K562 (cell line): Measurements from ENCODE around the gene TUBB4B. TPM values are rescaled to one million over a fixed set of nuclear protein-coding genes. Genes with fewer than 3 reads are reported as not detected.

Experiments
- ATAC-seq: fragments of 200-7000 bp; cut with Tn5 transposase; 3 replicates; pipeline ENCODE4 v1.9.1; 2020; ENCODE audit warnings: moderate library complexity
- BruUV-seq: library from RNA; stranded (reverse); fragments of 400-500 nt; replicated peaks from 2 replicates; lab custom pipeline; 2021; lab: Mats Ljungman, UMichigan
- CTCF ChIA-PET: fragments of 300-600 bp; formaldehyde crosslinking; extraction: SDS; loops from one replicate; lab custom pipeline; 2021; ENCODE audit warnings: low intra/inter-chr PET ratio; lab: Yijun Ruan, JAX
- POLR2A ChIA-PET: fragments of 300-600, 350-650 bp; sonication (Branson Sonifier 250); formaldehyde crosslinking; extraction: SDS; loops from one replicate; lab custom pipeline; 2021; ENCODE audit warnings: antibody characterized with exemption, inconsistent platforms; lab: Yijun Ruan, JAX
- DNase-seq, 4 experiments: peaks; one replicate each; pipeline versions ENCODE4 v3.0.0 to v3.0.0-alpha.2; 2011 to 2018; ENCODE audit warnings: low spot score in 3 of 4, mixed read lengths in 3 of 4; ENCODE audit errors: extremely low read depth in 1 of 4
- FAIRE-seq: peaks from 2 replicates; lab custom pipeline; 2011; peaks lifted over from hg19 to GRCh38; lab: Jason Lieb, UNC
- H2AFZ ChIP-seq: 2 replicates; pipeline ENCODE4 v1.6.0; 2011; ENCODE audit warnings: low read depth, low read length, control low read depth, inconsistent platforms
- H3K27ac ChIP-seq: fragments of 200-600 bp; 3 replicates; pipeline ENCODE4 v1.8.0; 2011; ENCODE audit warnings: low read depth, mild to moderate bottlenecking, control low read depth, inconsistent platforms, low read length, moderate library complexity, mixed read lengths; ENCODE audit errors: extremely low read depth
- H3K27me3 ChIP-seq, 2 experiments: fragments of 300-600 bp in 1 of 2; 2 replicates in 1 of 2; 3 replicates in 1 of 2; pipeline versions ENCODE4 v1.6.0 to v1.8.0; 2011; ENCODE audit warnings: inconsistent platforms in 2 of 2, low read length in 2 of 2, mild to moderate bottlenecking in 1 of 2, mixed read lengths in 1 of 2, moderate library complexity in 1 of 2; ENCODE audit not compliant: control insufficient read depth in 2 of 2, insufficient read depth in 2 of 2
- H3K36me3 ChIP-seq: fragments of 300-600 bp; 3 replicates; pipeline ENCODE4 v1.8.0; 2011; ENCODE audit warnings: mild to moderate bottlenecking, low read length, inconsistent platforms; ENCODE audit not compliant: control insufficient read depth, insufficient read depth
- H3K4me1 ChIP-seq, 2 experiments: fragments of 200-600 bp in 1 of 2; replicated peaks in 1 of 2; 2 replicates in 1 of 2; 3 replicates in 1 of 2; pipeline versions ENCODE4 v1.5.1 to v1.8.0; 2011; ENCODE audit warnings: inconsistent platforms in 2 of 2, low read length in 2 of 2, mild to moderate bottlenecking in 1 of 2, mixed read lengths in 1 of 2, moderate library complexity in 1 of 2; ENCODE audit not compliant: control insufficient read depth in 2 of 2, insufficient read depth in 2 of 2
- H3K4me2 ChIP-seq: 2 replicates; pipeline ENCODE4 v1.6.1; 2011; ENCODE audit warnings: low read length, control low read depth, inconsistent platforms, mixed read lengths; ENCODE audit not compliant: insufficient read depth
- H3K4me3 ChIP-seq: fragments of 200-600 bp; sonication (generic), shearing (Covaris generic); 2 replicates; pipeline ENCODE4 v1.5.1; 2016; ENCODE audit warnings: control low read depth, inconsistent platforms
- H3K79me2 ChIP-seq: fragments of 200-600 bp; 3 replicates; pipeline ENCODE4 v1.8.0; 2011; ENCODE audit warnings: low read length, inconsistent platforms; ENCODE audit not compliant: control insufficient read depth, insufficient read depth
- H3K9ac ChIP-seq, 2 experiments: 2 replicates each; pipeline versions ENCODE4 v1.6.0 to v1.6.1; 2011; ENCODE audit warnings: low read depth in 2 of 2, low read length in 2 of 2, control low read depth in 1 of 2, inconsistent platforms in 1 of 2, mild to moderate bottlenecking in 1 of 2, mixed read lengths in 1 of 2; ENCODE audit not compliant: insufficient read depth in 1 of 2
- H3K9me1 ChIP-seq: one replicate; pipeline ENCODE4 v1.6.0; 2011; ENCODE audit warnings: inconsistent platforms, mild to moderate bottlenecking, low read length, moderate library complexity; ENCODE audit not compliant: control insufficient read depth, insufficient read depth
- H3K9me3 ChIP-seq: replicated peaks from 2 replicates; pipeline ENCODE4 v1.5.1; 2011; ENCODE audit warnings: low read depth, low read length, inconsistent platforms; ENCODE audit not compliant: control insufficient read depth, insufficient read depth
- H4K20me1 ChIP-seq: replicated peaks from 2 replicates; pipeline ENCODE4 v1.6.1; 2011; ENCODE audit warnings: low read length, inconsistent platforms, mixed read lengths; ENCODE audit not compliant: control insufficient read depth, insufficient read depth
- ATF1 ChIP-seq, 2 experiments: fragments of 450-650 bp in 1 of 2; IDR thresholded peaks; 2 replicates each; pipeline ENCODE4 v1.6.1; 2016; ENCODE audit warnings: missing compliant biosample characterization in 1 of 2, missing genetic modification characterization in 1 of 2
- FUS ChIP-seq: fragments of 200-400 bp; formaldehyde crosslinking; optimal IDR thresholded peaks from 2 replicates; pipeline ENCODE3; 2017; ENCODE audit warnings: low read depth, low read length
- GATA2 ChIP-seq: sonication (generic); formaldehyde crosslinking; IDR thresholded peaks from 2 replicates; pipeline ENCODE4 v1.4.0; 2020; ENCODE audit warnings: mild to moderate bottlenecking, missing genetic modification reagents
- HCFC1 ChIP-seq: IDR thresholded peaks from 2 replicates; pipeline ENCODE4 v1.6.1; 2012; ENCODE audit warnings: low read depth, low read length, improper control_type of control experiment
- HEY1 ChIP-seq: fragments of 250-450 bp; sonication (Bioruptor Pico); IDR thresholded peaks from 2 replicates; pipeline ENCODE4 v1.5.0; 2020; ENCODE audit warnings: mild to moderate bottlenecking, moderate library complexity, borderline replicate concordance
- PCBP1 ChIP-seq: fragments of 200-400 bp; formaldehyde crosslinking; IDR thresholded peaks from 2 replicates; pipeline ENCODE4 v1.6.1; 2018; ENCODE audit warnings: mild to moderate bottlenecking, low read depth, low read length; ENCODE audit not compliant: poor library complexity, severe bottlenecking
- POLR2B ChIP-seq: fragments of 450-650 bp; IDR thresholded peaks from 2 replicates; pipeline ENCODE4 v1.6.1; 2018; ENCODE audit warnings: low read depth; ENCODE audit not compliant: partially characterized antibody
- POLR2G ChIP-seq: fragments of 200-400 bp; formaldehyde crosslinking; IDR thresholded peaks from 2 replicates; pipeline ENCODE4 v1.6.1; 2017; ENCODE audit warnings: low read depth, mild to moderate bottlenecking, antibody characterized with exemption, low read length, moderate library complexity
- POLR3G ChIP-seq: IDR thresholded peaks from 2 replicates; pipeline ENCODE4 v1.6.1; 2011; ENCODE audit not compliant: insufficient read length, insufficient replicate concordance; ENCODE audit errors: extremely low read depth
- RBFOX2 ChIP-seq: fragments of 200-400 bp; formaldehyde crosslinking; IDR thresholded peaks from 2 replicates; pipeline ENCODE4 v1.6.1; 2017; ENCODE audit warnings: low read depth, mild to moderate bottlenecking, low read length, moderate library complexity
- RBM22 ChIP-seq: fragments of 200-400 bp; formaldehyde crosslinking; IDR thresholded peaks from 2 replicates; pipeline ENCODE4 v1.6.1; 2018; ENCODE audit warnings: low read length, low read depth; ENCODE audit not compliant: poor library complexity, severe bottlenecking
- TCF7L2 ChIP-seq: fragments of 150-350 bp; IDR thresholded peaks from 2 replicates; pipeline ENCODE4 v1.6.1; 2016; ENCODE audit warnings: low read depth, mild to moderate bottlenecking, low read length, moderate library complexity
- ZC3H11A ChIP-seq: IDR thresholded peaks from 2 replicates; pipeline ENCODE4 v1.6.1; 2012; ENCODE audit warnings: low read depth, low read length, improper control_type of control experiment
- ZNF584 ChIP-seq: fragments of 200-800 bp; sonication (Bioruptor generic); IDR thresholded peaks from 2 replicates; pipeline ENCODE4 v1.6.1; 2016; ENCODE audit warnings: low read depth, mild to moderate bottlenecking, missing genetic modification characterization, missing compliant biosample characterization
- ZNF75A ChIP-seq: fragments of 450-650 bp; formaldehyde crosslinking; IDR thresholded peaks from 2 replicates; pipeline ENCODE4 v1.4.0; 2020; ENCODE audit warnings: mild to moderate bottlenecking
- WGBS: fragments of 100-300 bp; shearing (Covaris generic); methylation state at CpG from one replicate; pipeline ENCODE4 v1.1.6; 2016; ENCODE audit warnings: low coverage, mixed read lengths; ENCODE audit not compliant: insufficient coverage; ENCODE audit errors: missing lambda C conversion rate; 5-methylcytosine and 5-hydroxymethylcytosine counted together
- in situ Hi-C: fragments of 300-500 bp; cut with MboI; formaldehyde crosslinking; loops from 4 replicates; pipeline ENCODE4 v1.15.0; 2018; ENCODE audit warnings: inconsistent platforms, mixed read lengths
- intact Hi-C: fragments of 100-400 bp; cut with micrococcal nuclease; formaldehyde crosslinking; loops from 2 replicates; pipeline ENCODE4 v1.14.2; 2022
- polyA plus RNA-seq, 8 experiments: library from polyadenylated mRNA; depleted of rRNA in 4 of 8; stranded (reverse) in 5 of 8; unstranded in 3 of 8; fragments of >200 nt; fragmentation: Nextera tagmentation in 2 of 8; fragmentation: Illumina TruSeq in 1 of 8; extraction: Ambion mirVana in 2 of 8; extraction: Trizol in 1 of 8; gene quantifications; 2 replicates each; pipeline versions ENCODE4 v1.2.1 to v1.2.3, GENCODE V29; 2011 to 2014; ENCODE audit warnings: inconsistent platforms in 1 of 8, missing spikeins in 1 of 8
- total RNA-seq, 7 experiments: library from RNA; depleted of rRNA in 6 of 7; stranded (reverse); fragments of >200 nt in 6 of 7; fragmentation: Illumina TruSeq in 2 of 7; extraction: Trizol in 2 of 7; gene quantifications; 2 replicates each; pipeline versions ENCODE4 v1.2.1 to v1.2.3, GENCODE V29; 2011 to 2021; ENCODE audit warnings: low replicate concordance in 1 of 7
- TF ChIP-seq, protein P1 (sequence below): fragments of 450-650 bp; formaldehyde crosslinking; IDR thresholded peaks from 2 replicates; pipeline ENCODE4 v1.4.0; 2020; ENCODE audit warnings: mild to moderate bottlenecking
- TF ChIP-seq, protein P2 (sequence below): sonication (generic); formaldehyde crosslinking; IDR thresholded peaks from 2 replicates; pipeline ENCODE4 v1.8.1; 2023; ENCODE audit warnings: mild to moderate bottlenecking, missing genetic modification reagents
- TF ChIP-seq, protein P3 (sequence below): sonication (generic); formaldehyde crosslinking; IDR thresholded peaks from 2 replicates; pipeline ENCODE4 v1.8.1; 2022; ENCODE audit warnings: missing genetic modification reagents

The TUBB4B gene
- total and polyA plus RNA-seq, 9 of the 15 experiments (the other 6 are each of a cell fraction or from before 2014, with no cell fraction given): 24.1 to 443 (median 268) TPM

DNA sequence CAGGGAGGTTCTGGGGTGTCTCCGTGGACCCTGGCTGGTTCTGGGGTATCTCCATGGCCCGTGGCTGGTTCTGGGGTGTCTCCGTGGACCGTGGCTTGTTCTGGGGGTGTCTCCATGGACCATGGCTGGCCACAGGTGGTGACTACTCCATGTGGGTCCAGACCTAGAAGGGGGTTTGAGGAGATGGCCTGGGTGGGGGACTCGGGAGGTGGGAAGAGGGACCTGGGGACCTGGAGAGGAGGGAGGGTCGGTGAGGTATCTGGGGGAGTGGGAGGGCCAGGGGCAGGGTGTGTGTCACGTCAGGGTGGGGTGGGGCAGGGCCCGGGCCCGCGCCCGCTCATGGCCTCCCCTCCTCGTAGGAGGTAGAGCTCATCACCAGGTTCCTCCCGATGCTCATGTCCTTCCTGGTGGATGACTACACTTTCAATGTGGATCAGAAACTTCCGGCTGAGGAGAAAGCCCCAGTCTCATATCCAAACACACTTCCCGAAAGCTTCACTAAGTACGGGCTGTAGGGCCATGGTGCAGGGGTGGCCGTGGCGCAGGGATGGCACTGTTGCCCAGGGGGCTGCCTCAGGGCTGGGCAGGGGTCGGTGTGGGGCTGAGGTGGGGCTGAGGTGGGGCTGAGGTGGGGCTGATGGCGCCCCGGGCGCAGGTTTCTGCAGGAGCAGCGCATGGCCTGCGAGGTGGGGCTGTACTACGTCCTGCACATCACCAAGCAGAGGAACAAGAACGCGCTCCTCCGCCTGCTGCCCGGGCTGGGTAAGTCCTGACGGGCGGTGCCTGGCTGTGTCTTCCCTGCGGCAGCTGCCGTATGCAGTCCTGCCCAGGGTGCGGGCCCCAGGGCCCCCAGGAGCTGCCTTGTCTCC lies 25.7 kb downstream of the TUBB4B start:
- POLR2A ChIA-PET: interaction anchor here (0.5 to 4.2 kb wide), 8 partner anchors 10 to 137 kb away, joined by 3 to 23 read pairs (median 3); partner anchors contain the start of genes NRARP and TOR4A
- Histone ChIP-seq H3K9ac (peak overlapping the region in 1 of 2 experiments; percentile 28; a peak in 1 of 4 replicates), H3K27ac (no peak overlapping the region), H3K79me2 (peaks cover 10% of the 10 kb centered on the region; the same call in 2 of the 3 replicates), H3K4me1 (peaks cover 20 to 60% of the 10 kb centered on the region in 2 experiments), H4K20me1 (no peaks in the 10 kb centered on the region), H3K36me3 (peaks cover 73% of the 10 kb centered on the region), H3K4me3 (no peak overlapping the region), H3K4me2 (no peak overlapping the region), H3K27me3 (no peaks in the 10 kb centered on the region), H3K9me3 (no peaks in the 10 kb centered on the region), H3K9me1 (no peaks in the 10 kb centered on the region), H2AFZ (no peak overlapping the region)
- ATAC-seq: no peak
- CTCF ChIA-PET: no interaction called here
- in situ Hi-C loops: no loop called here
- BruUV-seq: no TSS peak
- no peak for DNase-seq
- no peak for FAIRE-seq
- intact Hi-C loops: no loop called here
- 92% methylated on average over 20 of the region's 34 CpGs for whole genome bisulfite sequencing
- peak; percentile 57 for TF ChIP-seq POLR2G
- TF ChIP-seq POLR3G: no peak
- TF ChIP-seq FUS: no peak
- TF ChIP-seq HEY1 (CRISPR knock-in tag): no peak
- TF ChIP-seq GATA2: no peak
- TF ChIP-seq, protein P1, sequence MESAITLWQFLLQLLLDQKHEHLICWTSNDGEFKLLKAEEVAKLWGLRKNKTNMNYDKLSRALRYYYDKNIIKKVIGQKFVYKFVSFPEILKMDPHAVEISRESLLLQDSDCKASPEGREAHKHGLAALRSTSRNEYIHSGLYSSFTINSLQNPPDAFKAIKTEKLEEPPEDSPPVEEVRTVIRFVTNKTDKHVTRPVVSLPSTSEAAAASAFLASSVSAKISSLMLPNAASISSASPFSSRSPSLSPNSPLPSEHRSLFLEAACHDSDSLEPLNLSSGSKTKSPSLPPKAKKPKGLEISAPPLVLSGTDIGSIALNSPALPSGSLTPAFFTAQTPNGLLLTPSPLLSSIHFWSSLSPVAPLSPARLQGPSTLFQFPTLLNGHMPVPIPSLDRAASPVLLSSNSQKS: no peak
- TF ChIP-seq TCF7L2: no peak
- peak; percentile 41; the same call in 1 of the 2 replicates for TF ChIP-seq RBFOX2
- TF ChIP-seq ZC3H11A: no peak
- TF ChIP-seq RBM22: peak; percentile 28
- TF ChIP-seq POLR2B: no peak
- TF ChIP-seq ZNF75A: no peak
- TF ChIP-seq HCFC1: no peak
- no peak for TF ChIP-seq ATF1 (CRISPR knock-in tag; IDR thresholded peaks at IDR 0.05)
- no peak for TF ChIP-seq ATF1 (tag; IDR thresholded peaks at IDR 0.05)
- no peak for TF ChIP-seq ZNF584
- TF ChIP-seq, protein P2, sequence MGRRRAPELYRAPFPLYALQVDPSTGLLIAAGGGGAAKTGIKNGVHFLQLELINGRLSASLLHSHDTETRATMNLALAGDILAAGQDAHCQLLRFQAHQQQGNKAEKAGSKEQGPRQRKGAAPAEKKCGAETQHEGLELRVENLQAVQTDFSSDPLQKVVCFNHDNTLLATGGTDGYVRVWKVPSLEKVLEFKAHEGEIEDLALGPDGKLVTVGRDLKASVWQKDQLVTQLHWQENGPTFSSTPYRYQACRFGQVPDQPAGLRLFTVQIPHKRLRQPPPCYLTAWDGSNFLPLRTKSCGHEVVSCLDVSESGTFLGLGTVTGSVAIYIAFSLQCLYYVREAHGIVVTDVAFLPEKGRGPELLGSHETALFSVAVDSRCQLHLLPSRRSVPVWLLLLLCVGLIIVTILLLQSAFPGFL (CRISPR knock-in tag): no peak
- TF ChIP-seq, protein P3, sequence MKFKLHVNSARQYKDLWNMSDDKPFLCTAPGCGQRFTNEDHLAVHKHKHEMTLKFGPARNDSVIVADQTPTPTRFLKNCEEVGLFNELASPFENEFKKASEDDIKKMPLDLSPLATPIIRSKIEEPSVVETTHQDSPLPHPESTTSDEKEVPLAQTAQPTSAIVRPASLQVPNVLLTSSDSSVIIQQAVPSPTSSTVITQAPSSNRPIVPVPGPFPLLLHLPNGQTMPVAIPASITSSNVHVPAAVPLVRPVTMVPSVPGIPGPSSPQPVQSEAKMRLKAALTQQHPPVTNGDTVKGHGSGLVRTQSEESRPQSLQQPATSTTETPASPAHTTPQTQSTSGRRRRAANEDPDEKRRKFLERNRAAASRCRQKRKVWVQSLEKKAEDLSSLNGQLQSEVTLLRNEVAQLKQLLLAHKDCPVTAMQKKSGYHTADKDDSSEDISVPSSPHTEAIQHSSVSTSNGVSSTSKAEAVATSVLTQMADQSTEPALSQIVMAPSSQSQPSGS (CRISPR knock-in tag): no peak
- TF ChIP-seq PCBP1: no peak
